Upper lobe of left lung (tissue), 6 donors: ENCODE data around the gene TUBAL3. TPM values are rescaled to one million over a fixed set of nuclear protein-coding genes. Genes with fewer than 3 reads are reported as not detected.

ENCODE experiments used
- ATAC-seq, 2 donors: fragments of 200-7000 bp; cut with Tn5 transposase; one replicate each; pipeline ENCODE4 v1.9.1; 2022; ENCODE audit warnings: mild to moderate bottlenecking in 2 of 2, moderate library complexity in 2 of 2; ENCODE audit not compliant: low FRiP score in 2 of 2
- DNase-seq, 2 donors: peaks; one replicate each; pipeline ENCODE4 v3.0.0-alpha.2; 2019 to 2020
- H3K27ac ChIP-seq, 4 donors: fragments of 200-600 bp; sonication (generic); one replicate each; pipeline ENCODE4 v1.5.1; 2016 to 2019
- H3K27me3 ChIP-seq, 4 donors: fragments of 200-600 bp; sonication (generic); one replicate each; pipeline ENCODE4 v1.5.1; 2017 to 2019
- H3K36me3 ChIP-seq, 4 donors: fragments of 200-600 bp; sonication (generic); one replicate each; pipeline ENCODE4 v1.5.1; 2016 to 2019
- H3K4me1 ChIP-seq, 4 donors: fragments of 200-600 bp; sonication (generic); one replicate each; pipeline ENCODE4 v1.5.1; 2018 to 2019
- H3K4me3 ChIP-seq, 4 donors: fragments of 200-600 bp; sonication (generic); one replicate each; pipeline ENCODE4 v1.5.1; 2017 to 2019; ENCODE audit warnings: mild to moderate bottlenecking in 2 of 4, moderate library complexity in 1 of 4
- H3K9me3 ChIP-seq, 4 donors: fragments of 200-600 bp; sonication (generic); one replicate each; pipeline ENCODE4 v1.5.1; 2018 to 2019
- CTCF ChIP-seq, 6 experiments: fragments of 450-650 bp in 4 of 6; fragments of 200-600 bp in 2 of 6; sonication (generic) in 2 of 6; IDR thresholded peaks; one replicate each; pipeline ENCODE4 v1.5.1; 2016 to 2019; ENCODE audit warnings: antibody characterized with exemption in 6 of 6
- EP300 ChIP-seq, 4 donors: sonication (generic); formaldehyde crosslinking; IDR thresholded peaks; one replicate each; pipeline ENCODE4 v1.5.1; 2017; ENCODE audit warnings: antibody characterized with exemption in 4 of 4, control low read depth in 2 of 4
- POLR2A ChIP-seq, 4 donors: fragments of 450-650 bp; IDR thresholded peaks; one replicate each; pipeline ENCODE4 v1.5.1; 2016 to 2017; ENCODE audit warnings: antibody characterized with exemption in 4 of 4, mild to moderate bottlenecking in 2 of 4
- POLR2AphosphoS5 ChIP-seq, 2 donors: sonication (generic); formaldehyde crosslinking; IDR thresholded peaks; one replicate each; pipeline ENCODE4 v1.5.1; 2017; ENCODE audit warnings: antibody characterized with exemption in 2 of 2
- WGBS, 2 donors: methylation state at CpG; one replicate each; pipeline ENCODE4 v1.1.5; 2017 to 2018; 5-methylcytosine and 5-hydroxymethylcytosine counted together
- total RNA-seq, 6 donors: library from RNA; depleted of rRNA in 4 of 6; stranded (reverse); fragments of >200 nt in 4 of 6; gene quantifications; one replicate each; pipeline versions ENCODE4 v1.1.0 to v1.2.1, GENCODE V29; 2016 to 2021
- donor health status: DM: no; HTN: no; CAD: no; lungs with moderate emphysema.
- donor health status: DM: no; HTN: yes; CAD: no; lungs with severe emphysema.

Gene TUBAL3
- total RNA-seq, 6 donors from 2014 or later = 0.59 TPM; not detected in 5

- Histone ChIP-seq H3K4me3 (no peak overlapping the region), H3K27ac (no peak overlapping the region), H3K4me1 (no peaks in the 10 kb centered on the region), H3K9me3 (no peaks in the 10 kb centered on the region), H3K27me3 (no peaks in the 10 kb centered on the region), H3K36me3 (no peaks in the 10 kb centered on the region)
- TF ChIP-seq CTCF (IDR thresholded peaks at IDR 0.05) (no peak), POLR2AphosphoS5 (IDR thresholded peaks at IDR 0.05) (no peak), POLR2A (IDR thresholded peaks at IDR 0.05) (no peak), EP300 (IDR thresholded peaks at IDR 0.05) (no peak)
- DNase-seq = peak in 1 of 2 donors; percentile 57
- ATAC-seq = no peak
- WGBS, 2 donors = 88 to 90% methylated on average over 22 of the region's 22 CpGs
Observed at GRCh38 chr10:5373891-5374611, 30.6 kb downstream of the TUBAL3 start.

- ATAC-seq (no peak), DNase-seq (no peak)
- Histone ChIP-seq H3K27me3 (no peaks in the 10 kb centered on the region), H3K4me3 (no peak overlapping the region), H3K27ac (no peak overlapping the region), H3K36me3 (no peaks in the 10 kb centered on the region), H3K9me3 (no peaks in the 10 kb centered on the region), H3K4me1 (no peaks in the 10 kb centered on the region)
- WGBS, 2 donors = 78 to 79% methylated on average over 4 of the region's 4 CpGs
- TF ChIP-seq CTCF (IDR thresholded peaks at IDR 0.05) (no peak), EP300 (IDR thresholded peaks at IDR 0.05) (no peak), POLR2A (IDR thresholded peaks at IDR 0.05) (no peak), POLR2AphosphoS5 (IDR thresholded peaks at IDR 0.05) (no peak)
Observed at GRCh38 chr10:5373307-5373706, 31.3 kb downstream of the TUBAL3 start.

GRCh38 chr10:5370493-5371352, 33.9 kb downstream of the TUBAL3 start:
- 80 to 89% methylated on average over 28 of the region's 28 CpGs for WGBS, 2 donors
- no peak overlapping the region for H3K27ac ChIP-seq
- ATAC-seq (no peak), DNase-seq (no peak)
- no peaks in the 10 kb centered on the region for H3K36me3 ChIP-seq
- H3K9me3 ChIP-seq = no peaks in the 10 kb centered on the region
- TF ChIP-seq POLR2A (IDR thresholded peaks at IDR 0.05) (no peak), CTCF (IDR thresholded peaks at IDR 0.05) (no peak), POLR2AphosphoS5 (IDR thresholded peaks at IDR 0.05) (no peak), EP300 (IDR thresholded peaks at IDR 0.05) (no peak)
- H3K27me3 ChIP-seq = no peaks in the 10 kb centered on the region
- no peak overlapping the region for H3K4me3 ChIP-seq
- no peaks in the 10 kb centered on the region for H3K4me1 ChIP-seq

GRCh38 chr10:5369362-5370158, 35.1 kb downstream of the TUBAL3 start:
- ATAC-seq = no peak
- Histone ChIP-seq H3K4me1 (no peaks in the 10 kb centered on the region), H3K36me3 (no peaks in the 10 kb centered on the region), H3K27me3 (no peaks in the 10 kb centered on the region), H3K4me3 (no peak overlapping the region), H3K9me3 (no peaks in the 10 kb centered on the region), H3K27ac (no peak overlapping the region)
- no peak for DNase-seq
- WGBS, 2 donors = 69 to 71% methylated on average over 10 to 16 of the region's 16 CpGs
- TF ChIP-seq POLR2A (IDR thresholded peaks at IDR 0.05) = no peak
- no peak for TF ChIP-seq CTCF (IDR thresholded peaks at IDR 0.05)
- no peak for TF ChIP-seq POLR2AphosphoS5 (IDR thresholded peaks at IDR 0.05)
- TF ChIP-seq EP300 (IDR thresholded peaks at IDR 0.05) = no peak
